Right renal pelvis (tissue), 4 donors: ENCODE data around the gene CIT. TPM values are rescaled to one million over a fixed set of nuclear protein-coding genes. Genes with fewer than 3 reads are reported as not detected.
A peak's percentile ranks its signal among the peaks of the same experiment; 100 is the strongest.
"Not testable (repeated sequence)": the region's sequence is repeated elsewhere in the genome, so short reads cannot be mapped to it uniquely, and the experiment has no call there.

ENCODE experiments used
- DNase-seq, 4 donors: peaks; one replicate each; pipeline ENCODE4 v3.0.0-alpha.2; 2013; ENCODE audit warnings: low read depth in 4 of 4, low spot score in 3 of 4, missing footprints in 1 of 4
- polyA plus RNA-seq, 4 donors: library from polyadenylated mRNA; unstranded; fragments of 120-200 nt; gene quantifications; one replicate each; pipeline ENCODE4 v1.2.1, GENCODE V29; 2013; ENCODE audit not compliant: insufficient read length in 4 of 4

Gene CIT
- polyA plus RNA-seq, 4 donors, result 15.2 to 16.3 (median 16.1) TPM

DNA sequence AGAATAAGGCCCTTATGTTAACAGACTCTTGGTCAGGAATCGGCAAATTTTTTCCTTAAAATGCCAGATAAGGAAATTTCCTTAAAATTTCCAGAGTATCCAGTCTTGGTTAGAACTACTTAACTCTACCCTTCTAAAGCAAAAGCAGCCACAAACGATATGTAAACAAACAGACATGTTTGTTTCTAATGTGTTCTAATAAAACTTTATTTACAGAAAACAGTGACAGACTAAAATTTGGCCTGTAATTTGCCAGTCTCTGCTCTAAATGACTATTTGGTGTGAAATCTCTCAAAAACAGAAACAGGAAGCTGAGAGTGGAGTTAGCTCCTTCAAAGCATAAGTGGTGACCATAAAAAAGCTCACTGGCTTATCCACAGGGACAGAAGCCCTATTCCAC, 131.0 kb downstream of the CIT start:
- DNase-seq, result no peak

GRCh38 chr12:119744900-119745606, 132.1 kb downstream of the CIT start:
- DNase-seq, result no peak

DNA sequence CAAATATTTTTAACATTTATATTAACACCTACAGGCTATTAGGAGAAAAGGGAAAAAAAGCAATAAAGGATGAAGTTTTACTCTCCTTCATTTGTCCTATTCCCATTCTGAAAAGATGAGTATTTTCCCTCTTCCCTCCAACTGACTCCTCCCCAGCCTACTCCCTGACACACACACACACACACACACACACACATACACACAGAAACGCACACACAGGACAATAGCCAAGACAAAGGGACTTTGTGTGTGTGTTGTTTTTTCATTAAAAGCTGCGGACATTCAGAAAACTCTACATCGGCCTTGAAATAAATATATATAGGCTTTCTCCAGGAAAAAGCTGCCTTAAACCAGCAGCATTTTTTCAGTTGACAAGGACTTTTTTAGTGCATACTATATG, 134.4 kb downstream of the CIT start:
- DNase-seq, result no peak

DNA sequence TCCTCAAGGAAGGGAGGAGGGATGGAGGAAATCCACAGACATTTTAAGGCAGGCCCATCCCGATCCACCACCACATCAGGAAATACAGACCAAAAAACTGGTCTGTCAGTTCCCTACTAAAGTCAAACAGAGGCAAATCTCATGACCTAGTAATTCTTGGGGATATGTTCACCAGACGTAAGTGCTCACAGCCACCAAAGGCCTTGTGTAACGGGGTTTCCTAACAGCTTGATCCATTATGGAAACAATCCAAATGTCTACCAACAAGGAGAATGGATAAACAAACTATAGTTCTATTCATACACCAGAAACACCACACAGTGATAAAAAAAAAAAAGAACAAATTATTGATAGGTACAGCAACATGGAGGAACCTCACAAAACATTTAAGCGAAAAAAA, 136.3 kb downstream of the CIT start:
- no peak for DNase-seq

DNA sequence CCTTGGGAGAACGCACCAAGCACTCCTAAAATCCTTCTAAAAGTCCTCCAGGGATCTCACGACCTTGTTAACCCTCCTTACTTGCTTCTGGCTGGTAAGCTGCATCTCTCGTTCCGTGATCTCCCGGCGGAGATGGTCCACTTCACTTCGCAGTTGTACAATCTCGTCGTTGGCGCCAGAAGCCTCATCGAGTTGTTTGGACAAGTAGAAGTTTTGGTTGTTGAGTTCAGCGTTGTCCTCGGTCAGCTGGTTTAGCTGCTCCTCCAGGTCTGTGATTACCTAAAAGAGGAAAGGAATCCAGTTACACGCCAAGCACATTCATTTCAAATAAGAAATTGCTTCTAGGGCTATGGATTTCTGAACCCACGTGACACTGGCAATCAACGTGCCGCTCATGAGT, 142.0 kb downstream of the CIT start:
- DNase-seq, result no peak

GRCh38 chr12:119730381-119730780, 146.7 kb downstream of the CIT start:
- no peak for DNase-seq

DNA sequence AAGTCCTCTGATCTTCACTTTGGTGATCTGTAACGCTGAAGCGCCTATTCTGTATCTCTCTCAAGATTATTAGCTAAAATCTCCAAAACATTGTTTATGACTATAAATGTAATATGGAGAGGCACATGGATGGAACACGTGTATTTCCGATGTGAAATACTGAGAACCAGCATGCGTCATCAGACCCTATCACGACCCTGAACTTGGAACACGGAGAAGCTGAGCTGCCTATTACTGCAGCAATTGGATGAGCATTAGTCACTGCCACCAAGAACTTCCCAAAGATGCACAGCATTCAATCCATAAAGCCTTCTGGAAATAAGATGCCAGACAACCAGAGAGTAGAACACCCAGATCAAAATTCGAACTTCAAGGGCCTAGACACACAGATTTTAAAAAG, 147.2 kb downstream of the CIT start:
- DNase-seq, result no peak

- DNase-seq, result no peak
Observed at GRCh38 chr12:119728444-119728745, 148.7 kb downstream of the CIT start.

DNA sequence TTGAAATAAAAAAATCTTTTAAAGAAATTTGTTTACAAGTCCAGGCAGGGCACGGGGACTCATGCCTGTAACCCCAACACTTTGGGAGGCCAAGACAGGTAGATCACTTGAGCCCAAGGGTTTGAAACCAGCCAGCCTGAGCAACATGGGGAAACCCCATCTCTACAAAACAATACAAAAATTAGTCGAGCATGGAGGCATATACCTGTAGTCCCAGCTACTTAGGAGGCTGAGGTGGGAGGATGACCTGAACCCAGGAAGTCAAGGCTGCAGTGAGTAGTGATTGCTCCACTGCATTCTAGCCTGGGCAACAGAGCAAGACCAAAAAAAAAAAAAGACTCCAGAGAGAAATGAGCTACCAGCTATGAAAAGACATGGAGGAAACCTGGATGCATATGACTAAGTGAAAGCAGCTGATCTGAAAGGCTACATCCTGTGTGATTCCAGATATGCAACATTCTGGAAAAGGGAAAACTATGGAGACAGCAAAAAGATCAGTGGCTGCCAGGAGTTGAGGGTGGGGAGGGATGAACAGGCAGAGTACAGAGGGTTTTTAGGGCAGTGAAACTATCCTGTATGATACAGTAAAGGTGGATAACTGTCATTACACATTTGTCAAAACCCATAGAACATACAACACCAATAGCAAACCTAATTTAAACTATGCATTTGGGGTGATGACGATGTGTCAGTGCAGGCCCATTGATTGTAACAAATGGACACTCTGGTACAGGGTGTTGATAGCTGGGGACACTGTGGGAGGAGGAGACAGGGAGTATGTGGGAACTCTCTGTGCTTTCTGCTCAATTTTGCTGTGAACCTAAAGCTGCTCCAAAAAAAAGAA, 149.3 kb downstream of the CIT start:
- no peak for DNase-seq

DNA sequence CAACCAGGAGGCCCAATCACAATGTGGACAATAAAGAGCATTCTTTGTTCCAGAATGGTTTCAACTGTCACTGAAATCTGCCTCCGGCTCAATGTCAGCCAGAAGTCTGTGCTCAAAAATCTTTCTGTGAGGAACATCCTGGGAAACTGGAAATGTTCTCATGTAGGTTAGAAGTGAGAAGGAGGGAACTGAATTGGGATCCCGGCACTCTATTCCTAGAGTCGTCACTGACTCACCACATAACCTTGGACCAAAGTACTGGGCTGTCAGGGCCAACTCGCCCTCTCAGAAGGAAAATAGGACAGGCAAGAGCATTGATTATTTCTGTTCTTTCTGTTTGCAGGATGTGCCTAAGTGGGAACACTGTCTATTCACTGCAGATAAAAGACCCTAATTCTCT, 151.6 kb downstream of the CIT start:
- DNase-seq, result no peak

GRCh38 chr12:119721306-119721705, 155.8 kb downstream of the CIT start:
- DNase-seq, result no peak

- DNase-seq, result no peak
Observed at GRCh38 chr12:119720349-119720748, 156.8 kb downstream of the CIT start.

- DNase-seq, result no peak
Observed at GRCh38 chr12:119718141-119718540, 159.0 kb downstream of the CIT start.

- DNase-seq, result no peak
Observed at GRCh38 chr12:119715268-119715620, 161.9 kb downstream of the CIT start.

- no peak for DNase-seq
Observed at GRCh38 chr12:119714614-119715267, 162.4 kb downstream of the CIT start.

DNA sequence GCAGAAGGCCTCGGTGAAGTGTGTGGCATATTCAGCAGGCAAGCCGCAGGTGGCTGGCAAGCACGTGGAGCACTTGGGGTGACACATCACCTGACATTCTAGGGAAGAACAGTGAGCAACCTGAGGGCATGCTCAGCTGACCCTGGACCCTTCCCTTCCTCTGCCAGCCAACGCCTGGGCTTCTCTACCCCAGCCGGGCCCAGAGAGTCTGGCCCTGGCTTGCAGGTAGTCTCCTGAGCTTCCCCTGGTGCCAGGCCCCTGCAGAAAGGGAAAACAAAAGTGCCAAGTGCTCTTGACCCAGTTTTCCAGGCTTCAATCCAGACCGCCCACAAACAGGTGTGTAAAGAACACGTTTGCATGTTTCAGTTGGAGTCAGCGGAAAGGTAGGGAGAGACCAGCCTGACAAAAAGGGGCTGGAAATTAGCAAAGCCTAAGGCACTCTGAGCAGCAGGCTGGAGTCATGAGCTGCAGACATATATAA, 163.5 kb downstream of the CIT start:
- no peak for DNase-seq

DNA sequence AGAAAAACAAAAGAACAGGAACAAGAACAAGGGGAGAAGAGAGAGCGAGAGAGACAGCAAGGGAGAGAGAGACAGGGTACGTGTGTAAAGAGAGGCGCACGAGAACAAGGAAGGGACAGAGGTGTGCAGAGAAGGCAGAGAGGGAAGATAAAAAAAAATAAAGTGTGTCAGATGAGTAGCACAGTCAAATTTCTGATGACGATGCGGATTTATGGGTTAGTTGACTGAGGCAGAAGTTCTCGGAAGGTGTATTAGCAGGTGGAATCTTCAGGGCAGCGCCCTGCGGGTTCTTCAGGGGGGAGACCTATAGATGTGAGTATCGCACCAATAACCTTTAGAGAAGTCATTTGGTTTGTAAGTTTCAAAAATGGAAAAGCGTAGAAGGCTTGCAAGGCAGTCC, 164.4 kb downstream of the CIT start:
- no peak for DNase-seq

- DNase-seq, result no peak
Observed at GRCh38 chr12:119711693-119712092, 165.4 kb downstream of the CIT start.

GRCh38 chr12:119710965-119711551, 166.1 kb downstream of the CIT start:
- DNase-seq, result no peak

DNA sequence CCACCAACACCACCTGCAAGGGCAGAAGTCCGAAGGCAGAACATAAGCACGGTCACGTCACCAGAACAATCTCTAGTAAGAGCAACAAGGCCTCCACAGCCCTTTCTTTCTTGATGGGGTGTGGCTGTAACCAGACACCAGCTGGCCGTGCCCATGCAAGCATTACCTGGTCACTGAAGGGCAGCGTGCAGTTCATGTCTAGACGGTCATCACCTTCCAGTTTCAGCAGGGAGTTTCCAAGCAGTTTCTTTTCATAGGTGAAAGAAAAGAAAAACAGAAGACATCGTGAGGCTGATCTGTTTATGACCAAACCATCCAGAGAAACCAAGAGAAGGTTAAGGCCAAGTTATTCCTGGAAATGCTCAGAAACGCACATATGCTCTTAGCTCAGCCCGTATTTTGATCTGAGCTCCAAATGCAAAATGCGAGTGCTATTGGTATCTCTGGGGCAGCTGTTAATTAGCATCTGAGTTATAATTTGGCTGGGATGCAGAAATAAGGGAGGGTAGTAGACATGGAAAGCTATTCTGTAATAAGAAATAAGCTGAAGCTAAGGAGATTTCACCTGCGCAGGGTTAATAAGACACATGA, 166.7 kb downstream of the CIT start:
- peak in 1 of 4 donors; percentile 53 for DNase-seq

DNA sequence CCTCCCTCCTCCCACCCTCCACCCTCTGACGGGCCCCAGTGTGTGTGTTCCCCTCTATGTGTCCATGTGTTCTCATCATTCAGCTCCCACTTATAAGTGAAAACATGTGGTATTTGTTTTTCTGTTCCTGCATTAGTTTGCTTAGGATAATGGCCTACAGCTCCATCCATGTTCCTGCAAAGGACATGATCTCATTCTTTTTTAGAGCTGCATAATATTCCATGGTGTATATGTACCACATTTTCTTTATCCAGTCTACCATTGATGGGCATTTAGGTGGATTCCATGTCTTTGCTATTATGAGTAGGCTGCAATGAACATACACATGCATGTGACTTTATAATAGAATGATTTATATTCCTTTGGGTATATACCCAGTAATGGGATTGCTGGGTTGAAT, 170.7 kb downstream of the CIT start:
- not testable (repeated sequence) for DNase-seq
